Measurements from ENCODE around the gene MUC21.
"Not testable (repeated sequence)": the region's sequence is repeated elsewhere in the genome, so short reads cannot be mapped to it uniquely, and the experiment has no call there.

The MUC21 gene

DNA sequence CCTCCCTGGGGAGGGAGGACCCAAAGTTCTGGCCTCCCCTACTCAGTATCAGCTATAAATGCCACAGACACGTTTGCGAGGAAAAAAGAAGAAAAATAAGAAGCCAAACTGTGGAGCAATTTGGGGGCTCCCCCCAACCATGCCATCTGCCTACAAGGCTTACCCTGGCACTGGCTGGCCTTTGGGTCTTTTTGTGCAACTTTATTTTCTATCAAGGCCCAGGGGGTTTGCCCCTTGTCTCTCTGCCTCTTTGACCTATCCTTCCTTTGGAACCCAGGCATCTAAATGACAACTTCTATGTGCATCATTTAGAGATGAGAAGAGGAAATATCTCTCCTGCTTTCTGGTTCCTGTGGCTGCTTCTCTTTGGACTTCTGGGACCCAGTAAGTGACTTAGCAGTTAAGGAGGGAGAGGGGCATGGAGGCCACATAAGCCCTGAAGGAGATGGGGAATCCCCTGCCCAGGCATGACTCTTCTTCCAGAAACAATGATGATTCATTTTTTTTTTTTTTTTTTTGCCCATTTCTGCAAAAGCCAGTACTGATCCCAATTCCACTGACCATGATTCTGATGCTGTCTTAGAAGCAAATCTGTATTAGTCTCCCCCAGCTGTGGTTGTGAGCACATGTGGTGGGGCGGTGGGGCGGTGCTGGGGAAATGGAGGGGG is 27.0 kb downstream of the MUC21 start, which contains the start of gene MUC22:
Gene MUC22 (plus strand): TSS at position 82 of the 668 bp plus-strand sequence. CDS start 233 bp downstream, at position 315.
- DNase-seq: no peak

DNA sequence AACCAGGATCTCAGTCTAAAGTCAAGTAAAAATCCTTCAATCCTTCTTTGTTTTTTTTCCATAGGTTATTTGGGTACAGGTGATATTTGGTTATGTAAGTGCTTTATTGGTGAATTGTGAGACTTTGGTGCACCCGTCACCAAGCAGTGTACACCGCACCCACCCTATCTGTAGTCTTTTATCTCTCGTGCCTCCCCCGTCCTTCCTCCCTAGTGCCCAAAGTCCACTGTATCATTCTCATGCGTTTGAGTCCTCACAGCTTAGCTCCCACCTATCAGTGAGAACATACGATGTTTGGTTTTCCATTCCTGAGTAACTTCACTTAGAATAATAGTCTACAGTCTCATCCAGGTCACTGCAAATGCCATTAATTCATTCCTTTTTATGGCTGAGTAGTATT is 27.6 kb downstream of the MUC21 start:
- DNase-seq: no peak

DNA sequence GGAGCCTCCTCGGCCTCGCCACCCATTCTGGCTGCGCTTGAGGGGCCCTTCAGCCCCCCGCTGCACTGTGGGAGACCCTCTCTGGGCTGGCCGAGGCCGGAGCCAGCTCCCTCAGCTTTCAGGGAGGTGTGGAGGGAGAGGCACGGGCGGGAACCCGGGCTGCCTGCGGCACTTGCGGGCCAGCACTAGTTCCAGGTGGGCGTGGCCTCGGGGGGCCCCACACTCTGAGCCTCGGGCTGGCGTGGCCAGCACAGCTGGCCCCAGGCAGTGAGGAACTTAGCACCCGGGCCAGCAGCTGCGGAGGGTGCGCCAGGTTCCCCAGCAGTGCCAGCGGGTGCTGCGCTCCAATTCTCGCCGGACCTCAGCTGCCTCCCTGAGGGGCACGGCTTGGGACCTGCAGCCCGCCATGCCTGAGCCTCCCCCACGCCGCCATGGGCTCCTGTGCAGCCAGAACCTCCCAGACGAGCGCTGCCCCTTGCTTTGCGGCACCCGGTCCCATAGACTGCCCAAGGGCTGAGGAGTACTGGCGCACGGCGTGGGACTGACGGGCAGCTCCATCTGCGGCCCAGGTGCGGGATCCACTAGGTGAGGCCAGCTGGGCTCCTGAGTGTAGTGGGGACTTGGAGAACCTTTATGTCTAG is 33.3 kb downstream of the MUC21 start:
- DNase-seq: no peak

DNA sequence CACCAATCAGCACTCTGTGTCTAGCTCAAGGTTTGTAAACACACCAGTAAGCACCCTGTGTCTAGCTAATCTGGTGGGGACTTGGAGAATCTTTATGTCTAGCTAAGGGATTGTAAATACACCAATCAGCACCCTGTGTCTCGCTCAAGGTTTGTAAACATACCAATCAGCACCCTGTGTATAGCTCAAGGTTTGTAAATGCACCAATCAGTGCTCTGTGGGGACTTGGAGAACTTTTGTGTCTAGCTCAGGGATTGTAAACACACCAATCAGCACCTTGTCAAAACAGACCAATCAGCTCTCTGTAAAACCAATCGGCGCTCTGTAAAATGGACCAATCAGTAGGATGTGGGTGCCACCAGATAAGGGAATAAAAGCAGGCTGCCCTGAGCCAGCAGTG is 33.9 kb downstream of the MUC21 start:
- DNase-seq: not testable (repeated sequence)

DNA sequence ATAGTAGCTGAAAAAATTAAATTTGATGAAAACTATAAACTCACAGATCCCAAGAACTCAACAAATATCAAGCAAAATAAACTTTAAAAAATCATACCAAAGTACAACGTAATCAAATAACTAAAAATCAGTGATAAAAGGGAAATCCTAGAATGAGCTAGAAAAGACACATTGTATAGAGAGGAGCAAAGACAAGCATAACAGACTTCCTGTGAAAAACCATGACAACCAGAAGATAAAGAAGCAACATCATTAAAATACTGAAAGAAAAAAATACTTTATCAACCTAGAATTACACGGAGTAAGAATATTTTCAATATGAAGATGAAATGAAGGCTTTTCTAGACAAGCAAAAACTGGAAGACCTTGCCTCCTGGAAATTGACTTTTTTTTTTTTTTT is 36.5 kb downstream of the MUC21 start:
- DNase-seq: no peak

DNA sequence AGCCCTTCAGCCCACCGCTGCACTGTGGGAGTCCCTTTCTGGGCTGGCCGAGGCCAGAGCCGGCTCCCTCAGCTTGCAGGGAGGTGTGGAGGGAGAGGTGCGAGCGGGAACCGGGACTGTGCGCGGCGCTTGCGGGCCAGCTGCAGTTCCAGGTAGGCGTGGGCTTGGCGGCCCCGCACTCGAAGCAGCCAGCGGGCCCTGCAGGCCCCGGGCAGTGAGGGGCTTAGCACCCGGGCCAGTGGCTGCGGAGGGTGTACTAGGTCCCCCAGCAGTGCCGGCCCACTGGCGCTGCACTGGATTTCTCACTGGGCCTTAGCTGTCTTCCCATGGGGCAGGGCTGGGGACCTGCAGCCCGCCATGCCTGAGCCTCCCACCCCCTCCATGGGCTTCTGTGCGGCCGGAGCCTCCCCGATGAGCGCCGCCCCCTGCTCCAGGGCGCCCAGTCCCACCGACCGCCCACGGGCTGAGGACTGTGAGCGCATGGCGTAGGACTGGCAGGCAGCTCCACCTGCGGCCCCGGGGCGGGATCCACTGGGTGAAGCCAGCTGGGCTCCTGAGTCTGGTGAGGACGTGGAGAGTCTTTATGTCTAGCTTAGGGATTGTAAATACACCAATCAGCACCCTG is 37.2 kb downstream of the MUC21 start:
- not testable (repeated sequence) for DNase-seq

DNA sequence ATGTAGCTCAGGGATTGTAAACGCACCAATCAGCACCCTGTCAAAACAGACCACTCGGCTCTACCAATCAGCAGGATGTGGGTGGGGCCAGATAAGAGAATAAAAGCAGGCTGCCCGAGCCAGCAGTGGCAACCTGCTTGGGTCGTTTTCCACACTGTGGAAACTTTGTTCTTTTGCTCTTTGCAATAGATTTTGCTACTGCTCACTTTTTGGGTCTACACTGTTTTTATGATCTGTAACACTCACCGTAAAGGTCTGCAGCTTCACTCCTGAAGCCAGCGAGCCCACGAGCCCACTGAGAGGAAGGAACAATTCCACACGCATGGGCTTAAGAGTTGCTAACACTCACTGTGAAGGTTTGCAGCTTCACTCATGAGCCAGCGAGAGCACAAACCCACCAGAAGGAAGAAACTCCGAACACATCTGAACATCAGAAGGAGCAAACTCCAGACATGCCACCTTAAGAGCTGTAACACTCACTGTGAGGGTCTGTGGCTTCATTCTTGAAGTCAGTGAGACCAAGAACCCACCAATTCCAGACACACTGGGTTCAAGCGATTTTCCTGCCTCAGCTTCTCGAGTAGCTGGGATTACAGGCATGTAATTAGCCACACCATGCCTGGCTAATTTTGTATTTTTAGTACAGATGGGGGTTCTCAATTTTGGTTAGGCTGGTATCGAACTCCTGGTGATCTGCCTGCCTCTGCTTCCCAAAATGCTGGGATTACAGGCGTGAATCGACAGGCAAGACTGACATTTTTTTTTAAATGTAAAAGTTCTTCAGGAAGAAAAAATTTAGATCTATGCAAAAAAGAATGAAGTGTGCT is 38.4 kb downstream of the MUC21 start:
- not testable (repeated sequence) for DNase-seq

DNA sequence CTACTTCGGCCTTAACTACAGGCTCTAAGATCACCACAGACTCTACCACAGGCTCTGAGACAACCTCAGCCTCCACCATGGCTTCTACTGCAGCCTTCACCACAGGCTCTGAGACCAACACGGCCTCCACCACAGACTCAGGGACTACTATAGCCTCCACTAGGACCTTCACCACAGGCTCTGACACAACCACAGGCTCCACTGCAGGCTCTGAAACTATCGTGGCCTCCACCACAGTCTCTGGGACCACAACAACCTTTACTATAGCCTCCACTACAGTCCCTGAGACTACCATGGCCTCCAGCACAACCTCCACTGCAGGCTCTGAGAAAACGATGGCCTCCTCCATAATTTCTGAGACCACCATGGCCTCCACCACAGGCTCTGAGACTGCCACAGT is 42.1 kb downstream of the MUC21 start:
- DNase-seq: no peak

DNA sequence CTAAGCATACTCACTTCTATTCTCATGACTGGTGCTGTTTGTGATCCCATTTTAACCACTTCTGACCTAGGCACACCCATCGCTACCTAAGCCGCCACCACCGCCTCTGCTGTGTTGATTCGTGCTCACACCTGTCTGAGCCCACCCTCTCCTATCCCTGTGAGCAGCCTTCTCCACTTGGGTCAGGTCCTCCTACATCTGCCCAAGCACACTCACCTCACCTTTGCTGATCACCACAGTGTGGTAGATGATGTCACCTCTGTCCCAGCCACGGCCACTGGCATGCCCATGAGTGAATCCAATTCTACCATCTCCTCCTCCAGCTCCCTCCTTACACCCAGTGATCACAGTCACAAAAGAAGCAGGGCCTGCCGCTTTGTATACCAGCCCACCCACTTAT is 47.6 kb downstream of the MUC21 start:
- DNase-seq: no peak

DNA sequence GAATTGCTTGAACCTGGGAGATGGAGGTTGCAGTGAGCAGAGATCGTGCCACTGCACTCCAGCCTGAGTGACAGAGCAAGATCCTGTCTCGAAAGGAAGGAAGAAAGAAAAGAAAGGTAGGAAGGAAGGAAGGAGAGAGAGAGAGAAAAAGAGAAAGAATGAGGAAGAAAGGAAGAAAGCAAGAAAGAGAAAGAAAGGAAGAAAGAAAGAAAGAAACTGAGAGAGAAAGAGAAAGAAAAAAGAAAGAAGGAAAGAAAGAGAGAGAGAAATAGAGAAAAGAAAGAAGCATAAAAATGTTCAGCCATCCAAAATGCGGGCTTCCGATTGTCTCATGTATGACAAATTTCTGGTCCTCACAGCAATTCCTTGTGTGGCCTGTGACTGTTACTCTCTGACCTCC is 49.6 kb downstream of the MUC21 start:
- no peak for DNase-seq

DNA sequence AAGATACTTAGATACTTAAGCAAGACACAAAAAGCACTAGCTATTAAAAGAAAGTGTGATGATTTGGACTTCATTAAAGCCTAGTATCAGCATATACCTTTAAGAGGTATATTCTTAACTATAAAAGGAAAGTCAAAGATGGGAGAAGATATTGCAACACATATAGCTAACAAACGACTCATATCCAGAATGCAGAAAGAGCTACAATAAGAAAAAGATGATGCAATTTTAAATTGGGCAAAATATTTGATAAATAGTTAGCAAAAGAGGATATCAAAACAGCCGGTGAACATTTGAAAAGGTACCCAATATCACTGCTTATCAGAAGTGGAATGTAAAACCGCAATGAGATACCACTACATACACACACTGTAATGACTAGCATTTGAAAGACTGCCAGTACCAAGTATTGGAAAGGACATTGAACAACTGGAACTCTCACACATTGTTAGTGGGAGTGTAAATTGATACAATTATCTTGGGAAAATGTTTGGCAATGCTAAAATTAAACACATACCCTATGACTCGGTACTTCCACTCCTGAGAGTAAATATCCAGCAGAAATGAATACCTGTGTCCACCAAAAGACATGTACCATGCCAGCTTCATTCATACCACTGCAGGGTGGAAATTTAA is 52.5 kb downstream of the MUC21 start:
- no peak for DNase-seq

DNA sequence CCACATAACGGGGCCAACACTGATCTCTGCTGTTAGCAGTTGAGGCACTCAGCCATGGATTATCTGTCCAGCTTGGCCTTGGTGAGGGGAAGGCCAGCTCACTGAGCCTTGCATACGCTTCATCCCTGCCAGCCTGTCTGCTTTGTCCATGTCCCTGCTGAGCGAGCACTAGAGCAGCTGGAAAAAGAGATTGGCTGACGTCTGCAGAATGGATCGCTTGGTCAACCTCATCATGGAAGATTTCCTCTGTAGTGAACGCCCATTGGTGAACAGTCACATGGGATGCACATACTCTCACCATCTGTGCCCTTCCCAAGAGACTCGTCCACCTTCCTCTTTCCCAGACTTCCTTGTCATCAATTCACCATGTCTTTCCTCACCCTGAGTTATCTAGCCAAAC is 53.7 kb downstream of the MUC21 start:
- no peak for DNase-seq

DNA sequence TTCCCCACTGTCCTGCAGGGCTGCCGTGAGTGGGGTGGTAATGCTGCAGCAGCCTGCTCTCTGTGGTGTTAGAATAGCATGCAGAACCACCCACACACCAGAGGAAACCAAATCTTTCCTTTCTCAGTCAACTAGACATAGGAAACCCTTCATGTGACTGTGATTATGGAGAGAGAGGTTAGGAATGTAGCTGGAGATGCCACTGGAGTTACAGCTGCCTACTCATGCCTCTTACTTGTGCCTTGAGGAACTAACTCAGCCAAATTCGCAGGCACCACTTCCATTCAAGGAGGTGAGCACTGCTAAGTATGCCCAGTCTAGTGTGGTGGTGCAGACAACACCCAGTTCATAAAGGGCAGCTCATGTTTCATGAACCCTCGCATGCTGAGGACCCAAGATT is 54.2 kb downstream of the MUC21 start:
- DNase-seq: no peak

DNA sequence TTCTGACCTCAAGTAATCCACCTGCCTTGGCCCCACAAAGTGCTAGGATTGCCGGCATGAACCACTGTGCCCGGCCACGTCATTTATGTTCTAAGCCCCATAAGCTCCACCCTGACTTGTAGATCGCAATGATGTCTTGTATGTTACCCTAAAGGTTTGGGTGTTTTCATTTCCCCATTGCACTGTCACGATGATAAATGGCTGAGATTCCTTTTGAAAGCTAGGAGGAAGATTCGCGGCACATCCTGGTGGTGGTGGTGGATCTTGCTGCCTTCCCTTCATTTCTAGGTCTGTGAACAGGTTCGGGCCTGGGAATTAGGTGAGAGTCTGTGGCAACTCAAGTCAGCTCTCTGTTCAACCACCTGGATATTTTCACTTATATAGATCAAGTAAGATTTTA is 55.0 kb downstream of the MUC21 start:
- DNase-seq: no peak
